Measurements from ENCODE around the gene ASCC3.

ASCC3 gene

DNA sequence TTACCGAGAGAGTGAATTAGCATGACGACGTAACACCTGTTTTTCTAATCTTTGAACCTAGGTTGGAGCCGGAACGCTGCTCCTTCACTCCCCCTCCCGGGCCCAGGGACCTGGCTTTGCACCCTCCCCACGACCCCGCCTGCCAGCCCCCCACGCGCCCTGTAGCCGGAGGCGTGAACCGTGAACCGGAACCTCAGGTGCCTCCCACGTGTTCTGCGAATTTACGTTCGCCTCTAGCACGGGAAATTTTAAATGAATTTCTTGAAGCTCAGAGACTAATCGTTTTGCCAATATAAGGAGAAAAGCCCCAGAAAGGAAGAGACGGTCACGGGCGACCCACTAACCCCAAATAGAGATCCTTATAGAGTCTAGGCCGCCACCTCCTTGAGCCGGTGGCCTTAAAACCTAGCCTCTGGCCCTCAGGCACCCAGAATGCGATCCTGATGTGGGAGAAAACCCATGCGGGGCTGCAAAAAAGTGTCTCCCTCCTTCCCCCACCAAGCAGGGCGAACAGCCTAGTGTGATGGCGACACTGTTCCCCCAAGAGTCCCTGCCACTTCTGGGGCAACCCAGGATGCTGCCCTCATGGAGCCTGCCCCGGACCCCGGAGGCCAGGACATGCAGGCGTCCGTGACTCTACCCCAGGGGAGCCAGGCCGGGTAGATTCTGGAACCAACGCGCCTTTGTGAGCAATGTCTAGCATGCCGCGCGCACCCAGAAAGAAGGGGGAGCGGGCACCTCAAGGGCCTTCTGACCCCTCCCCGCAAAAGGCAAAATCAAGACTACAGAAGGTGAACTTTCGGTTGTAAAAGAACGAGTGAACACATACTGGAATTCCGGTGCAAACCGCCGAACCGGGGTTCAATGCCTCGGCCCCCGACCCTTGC, 413.8 kb downstream of the ASCC3 start:
- no peak for DNase-seq (ENCODE audit: low read depth in 3 of 3, low spot score in 1 of 3)

DNA sequence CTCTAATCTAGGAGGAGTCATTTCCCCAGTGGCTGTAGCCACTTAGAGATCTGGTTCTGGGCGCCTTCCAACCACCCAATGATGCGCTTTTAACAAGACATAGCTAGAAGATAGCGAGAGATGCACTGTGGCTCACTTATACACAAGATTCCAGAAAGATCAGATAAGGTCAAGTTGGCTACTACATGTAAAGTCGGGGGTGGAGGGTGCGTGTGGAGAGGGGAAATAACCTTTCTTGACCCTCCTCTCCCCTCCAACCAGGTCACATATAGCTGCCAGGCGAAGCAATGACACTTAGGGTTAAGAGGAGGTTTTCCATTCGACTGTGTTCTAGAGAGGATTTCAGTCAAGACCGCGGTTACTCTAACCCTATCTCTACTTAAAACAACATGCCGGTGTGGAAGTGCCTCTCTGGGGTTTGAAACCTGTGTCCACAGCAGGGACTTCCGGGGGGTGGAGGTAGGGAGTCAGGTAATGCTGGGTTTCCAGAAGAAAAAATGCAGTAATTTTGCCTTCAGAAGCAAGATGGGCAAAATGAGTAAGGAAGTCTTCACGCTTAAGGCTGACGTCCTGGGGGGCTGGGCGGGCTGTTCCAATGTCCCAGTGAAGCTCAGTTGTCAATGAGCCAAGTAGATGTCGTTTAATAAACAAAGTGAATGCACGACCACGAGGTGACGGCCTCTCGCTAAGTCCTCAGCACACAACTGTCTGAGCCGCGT, 414.6 kb downstream of the ASCC3 start:
- DNase-seq (ENCODE audit: low read depth in 3 of 3, low spot score in 1 of 3) = no peak

DNA sequence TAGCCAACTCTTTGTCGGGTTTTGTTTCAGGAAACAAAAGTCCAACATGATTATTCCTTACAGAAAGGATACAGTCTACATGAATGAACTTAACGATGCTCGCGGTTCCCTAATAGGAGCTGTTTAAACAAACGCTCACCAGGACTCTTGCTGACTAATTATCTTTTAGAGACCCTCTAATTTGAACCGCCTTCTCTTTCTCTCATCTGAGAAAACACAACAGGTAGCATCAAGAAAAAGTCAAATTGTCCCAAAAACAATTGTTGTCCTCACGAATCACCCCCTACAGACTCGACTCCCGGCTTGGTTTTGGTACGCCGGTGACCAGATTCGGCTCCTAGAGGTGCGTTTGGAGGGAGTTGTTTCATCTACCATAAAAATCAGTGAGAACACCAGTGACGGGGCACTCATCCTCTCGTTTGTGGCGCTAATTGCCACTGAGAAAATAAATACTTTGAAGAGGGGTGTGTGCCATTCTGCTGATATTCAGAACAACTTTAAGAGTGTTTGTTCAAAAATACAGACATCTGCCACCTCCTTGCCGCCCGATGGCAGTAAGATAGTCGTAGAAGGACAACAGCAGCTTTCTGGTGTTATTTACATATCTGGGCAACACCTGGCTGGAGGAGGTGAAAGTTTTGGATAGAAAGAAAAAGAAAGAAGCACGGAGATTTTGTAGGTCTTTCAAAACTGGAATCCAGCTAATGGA, 415.3 kb downstream of the ASCC3 start:
- no peak for DNase-seq (ENCODE audit: low read depth in 3 of 3, low spot score in 1 of 3)

DNA sequence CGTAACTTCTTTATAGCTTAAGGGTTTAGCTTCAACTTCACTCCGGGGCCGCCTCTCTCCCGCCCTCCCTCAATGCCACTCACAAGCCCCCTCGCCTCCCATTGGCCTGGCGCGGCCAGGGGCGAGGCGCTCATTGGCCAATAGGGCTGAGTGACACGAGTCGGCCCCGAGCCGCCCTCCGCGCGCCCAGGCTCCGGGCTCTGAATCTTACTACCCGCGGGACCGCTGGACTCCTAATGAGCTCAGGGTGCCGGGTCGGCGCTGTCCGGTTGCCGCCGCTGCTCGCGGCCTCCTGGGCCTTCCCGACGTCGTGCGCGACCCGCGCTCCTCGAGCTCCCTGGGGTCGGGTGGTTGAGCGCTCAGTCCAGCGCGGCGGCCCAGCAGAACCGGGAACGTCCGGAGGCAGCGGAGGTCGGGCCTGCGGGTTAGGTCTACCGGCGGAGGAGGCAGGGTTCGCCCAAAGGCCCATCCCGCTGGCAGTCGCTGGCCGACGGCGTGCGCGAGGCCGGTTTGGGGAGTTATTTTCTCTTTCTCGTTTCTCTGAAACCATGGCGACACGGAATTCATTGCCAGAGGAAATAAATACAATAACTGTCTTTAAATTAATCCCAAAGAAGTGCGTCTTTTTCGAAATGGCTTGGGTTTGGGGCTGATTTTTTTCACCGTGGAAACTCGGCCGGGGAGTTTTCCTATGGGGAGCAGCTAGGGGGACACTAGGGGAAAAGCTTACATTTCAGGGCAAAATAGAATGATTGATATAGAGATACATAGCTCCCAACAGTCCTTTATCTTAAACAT, 416.0 kb downstream of the ASCC3 start, which contains the start of gene SIM1:
SIM1 (minus strand) TSS at position 19 of the 798 bp plus-strand sequence. CDS start 1,453 bp downstream, outside the sequence.
- no peak for DNase-seq (ENCODE audit: low read depth in 3 of 3, low spot score in 1 of 3)

DNA sequence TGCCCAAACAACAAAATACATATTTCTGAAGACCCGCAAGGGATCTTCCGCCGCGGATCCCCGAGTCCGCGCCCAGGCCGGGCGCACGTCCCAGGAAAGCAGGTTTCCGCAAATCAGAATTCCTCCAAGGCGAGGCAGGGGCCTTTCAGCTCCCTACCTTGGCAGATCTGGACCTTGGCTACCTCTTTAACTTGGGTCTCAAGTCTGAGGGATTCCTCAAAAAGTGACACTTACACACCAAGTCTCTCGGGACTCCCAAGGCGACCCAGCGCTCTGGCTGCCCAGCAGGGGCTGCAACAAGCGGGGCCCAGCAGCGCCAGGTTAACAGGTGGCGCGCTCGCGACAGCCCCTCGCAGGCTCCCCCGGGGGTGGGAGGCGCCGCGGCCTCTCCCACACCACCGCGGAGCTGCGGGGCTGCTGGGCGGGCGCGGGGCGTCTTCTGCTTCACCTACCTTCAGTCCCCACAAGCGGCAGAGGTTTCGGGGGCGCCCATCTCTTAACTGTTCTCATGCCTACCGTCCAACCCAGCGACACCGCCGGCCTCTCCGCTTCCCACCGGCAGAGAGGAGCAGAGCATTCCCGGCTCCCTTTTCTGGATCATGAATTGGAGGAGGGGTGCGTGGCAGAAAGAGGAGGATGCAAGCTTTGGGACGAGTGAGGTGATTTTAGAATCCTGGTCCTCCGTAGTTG, 416.8 kb downstream of the ASCC3 start:
- DNase-seq (ENCODE audit: low read depth in 3 of 3, low spot score in 1 of 3) = no peak

DNA sequence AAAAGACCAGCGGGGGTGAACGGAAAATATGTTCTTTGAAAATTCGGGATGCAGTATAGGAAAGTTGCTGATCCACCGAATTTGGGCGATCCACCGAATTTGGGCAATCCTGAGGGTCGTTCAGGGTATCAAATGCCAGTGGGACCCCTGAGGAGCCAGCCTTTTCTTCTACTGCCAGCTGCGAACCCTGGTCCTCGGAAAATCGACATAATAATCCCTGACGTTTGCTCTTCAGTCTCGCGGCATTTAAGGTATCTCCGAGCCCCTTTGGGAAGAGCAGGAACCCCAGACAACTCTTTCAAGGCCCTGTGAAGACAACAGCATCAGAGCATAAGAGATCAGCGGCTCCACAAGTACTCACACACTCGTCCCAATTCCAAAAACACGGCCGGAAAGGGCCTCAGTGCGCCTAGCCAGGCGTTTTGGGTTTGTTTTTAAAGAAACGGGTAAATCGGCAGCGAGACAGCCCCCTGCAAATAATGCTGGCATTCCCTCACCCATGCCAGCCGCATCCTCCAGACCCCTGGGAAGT, 417.4 kb downstream of the ASCC3 start:
- no peak for DNase-seq (ENCODE audit: low read depth in 3 of 3, low spot score in 1 of 3)

DNA sequence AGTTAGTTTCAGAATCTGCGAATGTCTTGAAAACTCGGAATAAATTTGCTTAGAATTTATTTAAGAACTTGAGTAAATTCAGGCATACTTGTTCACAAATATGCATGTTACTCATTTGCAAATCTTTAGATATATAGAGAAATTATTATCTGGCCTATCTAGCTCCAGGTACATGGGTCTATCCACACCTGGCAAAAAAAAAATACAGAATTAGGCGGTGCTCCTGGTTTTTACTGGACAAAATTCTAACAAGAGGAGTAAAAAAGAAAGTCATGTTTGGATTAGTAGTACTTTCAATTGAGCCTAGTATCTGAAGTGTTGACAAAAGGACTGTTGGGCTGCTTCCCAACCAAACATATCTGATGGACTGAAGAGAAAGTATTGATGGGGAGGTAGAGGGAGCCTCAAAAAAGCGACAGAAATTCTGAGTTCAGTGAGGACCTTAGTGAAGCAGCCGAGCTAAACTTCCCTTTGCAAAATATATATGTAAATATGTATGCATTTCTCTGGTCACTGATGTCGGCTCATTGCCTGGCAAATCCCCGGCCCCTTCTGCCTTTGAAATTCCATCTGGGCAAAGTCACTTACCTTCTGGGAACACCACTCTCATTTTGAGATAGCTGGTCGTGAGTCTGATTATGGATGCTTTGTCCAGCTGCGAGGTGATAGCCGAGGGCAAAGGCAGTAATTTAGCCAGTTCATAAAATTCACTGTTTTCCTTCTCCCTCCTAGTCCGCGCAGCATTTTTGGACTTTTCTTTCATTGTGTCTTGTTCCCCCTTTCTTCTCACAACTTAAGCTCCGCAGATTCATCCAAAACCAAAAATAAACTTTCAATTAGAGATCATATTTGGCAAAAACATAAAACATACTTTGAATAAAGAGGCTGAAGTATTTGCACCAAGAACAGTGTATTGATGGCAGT, 418.2 kb downstream of the ASCC3 start:
- no peak for DNase-seq (ENCODE audit: low read depth in 3 of 3, low spot score in 1 of 3)

DNA sequence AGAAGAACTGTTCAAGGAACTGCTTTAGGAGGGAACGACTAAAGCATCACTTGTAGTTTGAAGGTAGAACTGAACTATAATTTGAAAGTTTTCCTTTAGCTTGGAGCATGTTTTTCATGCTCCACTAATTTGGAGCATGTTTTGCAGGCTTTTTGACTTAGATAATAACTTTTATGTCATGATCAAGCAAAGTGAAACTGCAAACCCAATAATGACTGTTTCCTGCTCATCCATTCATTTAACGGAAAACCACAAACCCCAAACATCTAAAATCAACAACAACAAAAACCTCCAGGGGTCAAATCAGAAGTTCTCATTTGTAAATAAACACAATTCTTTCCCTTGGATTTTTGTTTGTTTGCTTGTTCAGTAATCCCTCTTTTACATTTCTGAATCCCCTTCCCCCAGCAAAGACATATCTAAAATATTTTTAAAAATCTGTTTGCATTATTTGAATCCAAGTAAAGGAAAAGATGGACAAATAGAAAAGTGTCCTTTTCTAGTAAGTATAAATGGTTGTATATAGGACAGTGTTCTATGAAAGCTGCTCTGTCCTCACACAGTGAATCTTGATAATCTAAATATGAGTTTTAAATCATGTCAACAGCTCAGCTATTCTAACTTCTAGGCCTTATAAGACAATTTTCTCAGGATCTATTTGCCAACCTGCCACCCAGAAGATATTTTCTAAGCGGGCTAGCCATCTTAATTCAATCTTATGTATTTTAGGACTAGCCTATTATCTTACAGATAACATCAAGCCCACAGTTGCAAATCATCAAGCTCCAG, 419.0 kb downstream of the ASCC3 start:
- DNase-seq (ENCODE audit: low read depth in 3 of 3, low spot score in 1 of 3) = no peak

DNA sequence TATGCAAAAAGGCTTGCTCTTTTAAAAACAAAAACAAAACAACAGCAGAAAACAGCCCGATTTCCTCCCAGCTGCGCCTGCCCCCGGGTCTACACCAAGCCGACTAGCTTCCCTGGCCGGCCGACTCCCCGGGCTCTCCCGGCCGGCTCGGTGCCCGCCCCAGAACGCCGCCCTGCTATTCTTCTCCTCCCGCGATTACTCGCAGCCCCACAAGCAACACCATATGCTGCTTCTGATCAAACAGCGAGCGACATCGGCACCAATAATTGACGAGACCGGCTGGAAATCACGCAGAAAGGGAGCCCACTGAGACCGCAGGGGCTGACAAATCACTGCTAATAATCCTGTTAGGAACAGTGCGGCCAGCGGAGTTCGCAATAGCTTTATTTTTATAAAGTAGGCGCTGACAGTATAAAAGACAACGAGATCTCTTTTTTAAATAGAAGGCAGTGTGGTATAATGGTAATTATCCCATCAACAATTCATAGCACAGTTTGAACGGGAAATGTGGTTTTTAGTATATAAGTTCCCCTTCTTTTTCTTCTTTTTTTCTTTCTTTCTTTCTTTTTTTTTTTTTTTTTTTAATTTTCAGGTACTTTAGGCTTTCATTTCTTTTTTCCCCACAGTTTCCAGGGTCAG, 419.7 kb downstream of the ASCC3 start:
- DNase-seq (ENCODE audit: low read depth in 3 of 3, low spot score in 1 of 3) = no peak

DNA sequence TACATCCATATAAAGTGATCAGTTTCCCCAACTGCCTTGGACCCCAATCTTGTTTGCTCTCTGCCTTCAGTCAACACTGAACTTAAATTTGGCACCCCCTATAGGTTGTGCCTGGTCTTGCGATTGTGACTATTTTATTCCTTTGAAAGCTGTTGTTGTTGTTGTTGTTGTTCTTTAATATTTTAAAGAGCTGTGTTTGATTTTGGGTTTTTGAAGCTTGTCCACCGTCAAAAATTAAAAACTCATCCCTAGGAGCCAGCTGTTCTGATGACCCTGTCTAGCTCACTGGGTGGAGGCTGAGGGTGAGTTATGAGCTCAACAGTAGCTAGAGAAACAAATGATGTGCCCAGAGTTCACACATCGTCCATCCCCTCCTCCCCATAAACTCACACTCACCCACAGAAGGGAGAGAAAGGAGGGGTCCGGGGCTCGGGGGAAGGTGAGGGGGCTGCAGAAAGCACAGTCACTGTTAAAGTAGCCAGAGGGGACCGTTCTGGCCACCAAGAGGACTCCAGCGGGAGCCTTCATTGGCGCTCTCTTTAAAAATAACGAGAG, 420.4 kb downstream of the ASCC3 start:
- no peak for DNase-seq (ENCODE audit: low read depth in 3 of 3, low spot score in 1 of 3)

DNA sequence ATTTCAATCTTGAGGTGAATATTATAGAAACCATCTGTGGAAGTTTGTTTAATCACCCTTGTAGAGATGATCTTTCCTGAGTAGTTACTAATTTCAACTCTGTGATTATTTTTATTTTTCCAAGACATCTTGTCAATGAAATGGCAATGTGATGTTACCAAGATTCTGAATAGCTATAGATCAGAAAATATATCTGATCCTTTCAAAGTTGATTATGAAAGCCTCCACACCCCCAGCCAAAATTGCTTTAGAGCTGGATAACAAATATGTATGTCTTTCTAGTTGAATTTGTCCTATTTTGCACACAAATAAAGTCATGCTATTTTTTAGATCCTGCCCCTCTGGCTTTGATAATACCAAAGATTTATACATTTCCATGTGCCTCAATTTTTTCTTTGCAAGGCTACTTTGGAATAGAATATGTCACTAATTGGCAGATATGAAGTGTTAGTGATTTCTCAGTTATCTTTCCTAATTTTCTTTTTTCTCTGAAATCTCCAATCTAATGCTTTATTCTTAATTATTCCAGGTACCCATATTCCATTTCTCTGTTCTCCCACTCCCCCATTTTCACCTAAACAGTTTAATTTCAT, 421.4 kb downstream of the ASCC3 start:
- DNase-seq (ENCODE audit: low read depth in 3 of 3, low spot score in 1 of 3) = no peak

DNA sequence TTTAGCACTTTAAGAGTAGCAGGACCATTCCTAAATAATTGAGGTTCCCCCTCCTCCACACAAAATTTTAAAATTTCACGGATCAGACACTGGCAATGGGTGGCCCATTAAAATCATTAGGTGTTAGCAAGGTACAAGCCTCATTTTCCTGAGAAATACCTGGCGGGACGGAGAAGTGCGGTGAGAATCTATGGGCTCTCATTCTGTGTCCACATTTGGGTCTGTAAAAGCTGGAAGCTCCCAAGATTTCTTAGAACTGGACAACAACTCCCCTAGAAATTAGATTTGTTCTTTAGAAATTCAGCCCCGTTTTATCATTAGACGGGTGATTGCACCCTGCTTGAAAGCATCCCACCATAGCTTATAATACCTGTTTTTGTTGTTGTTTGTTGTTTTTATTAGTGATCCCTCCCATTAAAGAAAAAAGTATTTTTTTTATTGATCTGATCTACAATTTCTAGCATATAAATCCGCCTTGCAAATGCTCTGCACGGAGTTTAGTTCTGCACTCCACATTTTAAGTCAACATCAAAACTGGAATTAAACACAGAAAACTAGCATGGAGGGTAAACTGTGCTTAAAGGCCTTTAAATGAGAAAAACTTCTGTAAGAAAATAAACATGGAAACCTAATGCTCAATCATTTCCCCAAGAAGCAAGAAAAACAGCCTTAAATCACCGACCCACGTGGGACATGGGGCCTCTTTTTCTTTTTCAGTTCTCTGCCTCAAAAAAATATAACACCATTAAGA, 422.1 kb downstream of the ASCC3 start:
- DNase-seq (ENCODE audit: low read depth in 3 of 3, low spot score in 1 of 3) = no peak

Data from stimulated activated CD4-positive, alpha-beta T cell treated with anti-CD3 and anti-CD28 coated beads, TNF-alpha, amount 100 ng/mL, for 1 hour (primary cell).